ENCODE data around the gene ZNF362.
A peak's percentile ranks its signal among the peaks of the same experiment; 100 is the strongest.

Gene ZNF362

GRCh38 chr1:33330361-33330890 lies 74.1 kb downstream of the ZNF362 start:
- no peak for DNase-seq

- no peak for DNase-seq
Measured at GRCh38 chr1:33330906-33331305, 74.6 kb downstream of the ZNF362 start.

- DNase-seq = no peak
Measured at GRCh38 chr1:33331444-33332356, 75.4 kb downstream of the ZNF362 start.

- no peak for DNase-seq
Measured at GRCh38 chr1:33332357-33332789, 76.1 kb downstream of the ZNF362 start.

GRCh38 chr1:33332881-33333280 lies 76.6 kb downstream of the ZNF362 start:
- no peak for DNase-seq

- no peak for DNase-seq
Measured at GRCh38 chr1:33334081-33334552, 77.8 kb downstream of the ZNF362 start.

GRCh38 chr1:33335020-33335419 lies 78.7 kb downstream of the ZNF362 start:
- DNase-seq = no peak

GRCh38 chr1:33336580-33336979 lies 80.3 kb downstream of the ZNF362 start:
- DNase-seq = no peak

GRCh38 chr1:33337441-33337840 lies 81.1 kb downstream of the ZNF362 start:
- no peak for DNase-seq

- DNase-seq = no peak
Measured at GRCh38 chr1:33338048-33338439, 81.8 kb downstream of the ZNF362 start.

GRCh38 chr1:33338440-33339211 lies 82.3 kb downstream of the ZNF362 start:
- DNase-seq = no peak

GRCh38 chr1:33339413-33339812 lies 83.1 kb downstream of the ZNF362 start:
- DNase-seq = no peak

- no peak for DNase-seq
Measured at GRCh38 chr1:33341190-33341589, 84.9 kb downstream of the ZNF362 start.

- DNase-seq = no peak
Measured at GRCh38 chr1:33342041-33342723, 85.9 kb downstream of the ZNF362 start.

GRCh38 chr1:33343539-33343938 lies 87.2 kb downstream of the ZNF362 start:
- no peak for DNase-seq

GRCh38 chr1:33344896-33345560 lies 88.7 kb downstream of the ZNF362 start:
- no peak for DNase-seq

GRCh38 chr1:33346533-33346926 lies 90.2 kb downstream of the ZNF362 start:
- DNase-seq = no peak

GRCh38 chr1:33346927-33347649 lies 90.8 kb downstream of the ZNF362 start:
- no peak for DNase-seq

GRCh38 chr1:33347650-33347992 lies 91.3 kb downstream of the ZNF362 start:
- DNase-seq = no peak

GRCh38 chr1:33348194-33348593 lies 91.9 kb downstream of the ZNF362 start:
- no peak for DNase-seq

- peak; percentile 20 for DNase-seq
Measured at GRCh38 chr1:33348676-33349080, 92.4 kb downstream of the ZNF362 start.

Measured in CD4-positive, alpha-beta T cell treated with Interleukin-21 for 1 hour (primary cell).